ENCODE measurements around the gene OR4K14.
"Not testable (repeated sequence)": the region's sequence is repeated elsewhere in the genome, so short reads cannot be mapped to it uniquely, and the experiment has no call there.

The OR4K14 gene

GRCh38 chr14:20019257-20019865, at the start of gene OR4K14:
OR4K14 (minus strand) TSS chr14:20019307; CDS start chr14:20015193, 4,114 bp downstream.
- no peak for DNase-seq

- no peak for DNase-seq
Measured at GRCh38 chr14:20059745-20060144, 40.6 kb upstream of the OR4K14 start, which contains the start of gene OR4L1. OR4L1 (plus strand) TSS chr14:20060045; CDS start chr14:20060045, 0 bp downstream.

GRCh38 chr14:20048202-20048601, 29.1 kb upstream of the OR4K14 start:
- DNase-seq: no peak

GRCh38 chr14:20044243-20044642, 25.1 kb upstream of the OR4K14 start:
- DNase-seq: no peak

GRCh38 chr14:20035938-20036337, 16.8 kb upstream of the OR4K14 start, which contains the start of gene OR4K13:
OR4K13 (minus strand) TSS chr14:20036038; CDS start chr14:20034758, 1,280 bp downstream.
- no peak for DNase-seq

GRCh38 chr14:20035449-20035848, 16.3 kb upstream of the OR4K14 start:
- no peak for DNase-seq

- no peak for DNase-seq
Measured at GRCh38 chr14:20031058-20031457, 12.0 kb upstream of the OR4K14 start.

- DNase-seq: no peak
Measured at GRCh38 chr14:20008156-20008555, 11.0 kb downstream of the OR4K14 start.

- no peak for DNase-seq
Measured at GRCh38 chr14:20002319-20002718, 16.8 kb downstream of the OR4K14 start.

GRCh38 chr14:20001863-20002262, 17.2 kb downstream of the OR4K14 start, which contains the start of gene OR4Q2:
OR4Q2 (plus strand) TSS chr14:20002163.
- DNase-seq: no peak

GRCh38 chr14:19993438-19993837, 25.7 kb downstream of the OR4K14 start:
- DNase-seq: no peak

GRCh38 chr14:19975291-19975690, 43.8 kb downstream of the OR4K14 start, which contains the start of gene OR4K15:
OR4K15 (plus strand) TSS chr14:19975591; CDS start chr14:19975591, 0 bp downstream.
- no peak for DNase-seq

- no peak for DNase-seq
Measured at GRCh38 chr14:19974844-19975243, 44.3 kb downstream of the OR4K14 start.

GRCh38 chr14:19969735-19970134, 49.4 kb downstream of the OR4K14 start:
- not testable (repeated sequence) for DNase-seq
